Epithelial cell of proximal tubule (primary cell): ENCODE data around the gene PTGES3. TPM values are rescaled to one million over a fixed set of nuclear protein-coding genes. Genes with fewer than 3 reads are reported as not detected.

Source experiments
- DNase-seq: peaks from one replicate; pipeline ENCODE4 v3.0.0-alpha.2; 2011; ENCODE audit warnings: low read depth
- H3K4me3 ChIP-seq: 2 replicates; pipeline ENCODE4 v1.5.1; 2011; ENCODE audit warnings: low read depth, mild to moderate bottlenecking, low read length
- total RNA-seq: library from RNA; depleted of rRNA; stranded (reverse); fragments of >200 nt; gene quantifications from 2 replicates; pipeline ENCODE4 v1.2.3, GENCODE V29; 2015
- TF ChIP-seq, protein P1 (sequence below): conservative IDR thresholded peaks from 2 replicates; pipeline ENCODE4 v1.5.1; 2012; ENCODE audit warnings: low read depth, mild to moderate bottlenecking, low read length

The PTGES3 gene
- total RNA-seq, 1 donor from 2014 or later: 110 TPM

DNA sequence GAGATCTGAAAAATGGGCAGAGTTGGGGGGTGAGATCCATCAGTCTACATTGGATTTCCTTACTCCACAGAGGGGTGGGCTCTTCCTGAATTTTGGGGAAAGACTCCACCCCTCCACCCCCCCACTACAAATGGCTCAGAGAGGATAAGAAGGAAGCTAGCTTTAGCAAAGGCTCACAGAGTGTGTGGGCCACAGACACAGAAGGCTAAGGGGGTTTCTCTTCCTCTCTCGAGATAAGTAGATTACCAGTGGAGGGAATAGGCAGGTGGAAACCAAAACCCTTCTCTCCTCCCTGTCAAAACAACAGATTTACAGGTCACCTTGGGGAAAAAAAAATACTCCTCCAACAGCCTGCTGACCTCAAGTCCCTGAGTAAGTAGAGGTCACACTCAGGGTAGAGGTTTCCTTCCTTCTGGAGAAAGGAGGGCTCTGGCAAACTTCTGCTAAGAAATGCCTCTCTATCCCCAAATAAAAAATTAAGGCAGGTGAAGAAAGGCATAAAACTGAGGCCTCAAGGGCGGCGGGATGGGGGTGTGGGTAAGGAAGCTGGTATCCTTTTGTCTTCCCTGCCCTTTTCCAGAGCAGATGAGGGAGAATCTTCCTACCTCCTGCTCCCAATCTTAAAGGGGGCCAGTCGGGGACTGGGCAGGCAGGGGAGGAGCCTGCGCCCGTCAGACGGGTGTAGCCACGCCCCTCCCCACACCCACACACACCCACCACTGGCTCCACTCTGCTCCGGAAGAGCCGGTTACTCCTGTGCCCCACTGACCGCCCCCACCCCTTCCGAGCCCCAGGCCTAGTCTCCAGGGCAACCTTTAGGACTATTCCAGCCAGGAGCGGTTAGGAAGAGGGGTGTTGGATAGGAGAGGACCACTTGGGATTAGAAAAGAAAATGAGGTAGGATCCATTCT lies 56.0 kb downstream of the PTGES3 start:
- DNase-seq: no peak
- H3K4me3 ChIP-seq: peak overlapping the region; percentile 97
- TF ChIP-seq, protein P1, sequence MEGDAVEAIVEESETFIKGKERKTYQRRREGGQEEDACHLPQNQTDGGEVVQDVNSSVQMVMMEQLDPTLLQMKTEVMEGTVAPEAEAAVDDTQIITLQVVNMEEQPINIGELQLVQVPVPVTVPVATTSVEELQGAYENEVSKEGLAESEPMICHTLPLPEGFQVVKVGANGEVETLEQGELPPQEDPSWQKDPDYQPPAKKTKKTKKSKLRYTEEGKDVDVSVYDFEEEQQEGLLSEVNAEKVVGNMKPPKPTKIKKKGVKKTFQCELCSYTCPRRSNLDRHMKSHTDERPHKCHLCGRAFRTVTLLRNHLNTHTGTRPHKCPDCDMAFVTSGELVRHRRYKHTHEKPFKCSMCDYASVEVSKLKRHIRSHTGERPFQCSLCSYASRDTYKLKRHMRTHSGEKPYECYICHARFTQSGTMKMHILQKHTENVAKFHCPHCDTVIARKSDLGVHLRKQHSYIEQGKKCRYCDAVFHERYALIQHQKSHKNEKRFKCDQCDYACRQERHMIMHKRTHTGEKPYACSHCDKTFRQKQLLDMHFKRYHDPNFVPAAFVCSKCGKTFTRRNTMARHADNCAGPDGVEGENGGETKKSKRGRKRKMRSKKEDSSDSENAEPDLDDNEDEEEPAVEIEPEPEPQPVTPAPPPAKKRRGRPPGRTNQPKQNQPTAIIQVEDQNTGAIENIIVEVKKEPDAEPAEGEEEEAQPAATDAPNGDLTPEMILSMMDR: no peak

DNA sequence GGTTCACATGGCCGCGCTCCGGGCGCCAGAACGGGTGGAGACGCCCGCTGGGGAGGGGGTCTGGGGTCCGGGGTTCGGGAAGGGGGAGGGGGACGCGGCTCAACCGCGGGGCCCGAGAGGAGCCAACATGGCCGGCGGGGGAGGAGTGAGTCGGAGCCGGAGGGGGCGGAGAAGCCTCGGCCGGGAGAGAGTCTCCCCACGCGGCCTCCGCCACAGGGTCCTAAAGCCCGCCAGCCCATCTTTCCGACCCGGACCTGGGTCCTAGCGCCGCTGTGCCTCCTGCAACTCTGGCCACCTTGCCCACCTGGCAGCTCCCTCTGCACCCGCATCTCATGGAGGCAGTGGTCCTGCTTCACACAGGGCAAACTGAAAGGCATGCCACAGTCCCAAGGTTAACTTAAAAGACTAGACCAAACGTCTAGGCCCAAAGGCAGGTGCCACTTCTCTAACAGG lies 57.9 kb downstream of the PTGES3 start, which contains the start of gene BAZ2A:
BAZ2A (minus strand) TSS at position 147 of the 453 bp plus-strand sequence. CDS start 12,796 bp downstream, outside the sequence.
- peak within 1 kb of the TSS; percentile 67 for H3K4me3 ChIP-seq
- TF ChIP-seq, protein P1: no peak
- no peak for DNase-seq

DNA sequence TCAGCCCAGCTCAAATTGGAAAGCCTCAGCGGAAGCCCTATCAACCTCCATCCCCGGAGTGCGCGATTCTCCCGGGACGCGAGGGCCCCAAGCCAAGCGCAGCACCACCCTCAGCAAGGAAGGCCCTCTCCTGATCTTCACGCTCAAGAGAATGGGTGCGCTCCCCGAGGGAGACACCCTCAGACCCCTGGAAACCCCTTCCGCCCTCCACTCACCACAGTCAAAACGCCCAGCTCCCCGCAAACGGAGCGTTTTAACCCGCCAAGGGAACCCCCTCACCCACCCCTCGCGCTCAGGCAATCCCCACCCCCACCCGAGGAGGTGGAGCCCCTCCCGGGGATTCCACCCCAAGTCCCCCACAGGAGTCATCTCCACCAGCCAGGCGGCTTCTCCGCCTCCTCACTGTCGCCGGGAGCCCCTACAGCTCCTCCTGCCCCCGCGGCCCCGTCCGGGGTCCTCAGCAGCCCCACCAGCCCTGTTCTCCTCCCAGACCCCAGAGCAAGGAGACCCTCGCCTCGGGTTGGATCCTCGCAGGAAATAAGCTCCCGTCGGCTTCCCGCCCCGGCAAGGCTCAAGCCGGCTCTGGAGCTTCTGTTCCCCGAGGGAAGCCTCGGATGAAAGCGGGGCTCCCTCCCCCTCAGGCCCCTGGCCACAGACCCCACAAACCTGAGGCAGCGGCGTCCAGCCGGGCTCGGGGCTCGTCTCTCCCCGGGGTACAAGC lies 58.5 kb downstream of the PTGES3 start:
- DNase-seq: no peak
- TF ChIP-seq, protein P1: no peak

DNA sequence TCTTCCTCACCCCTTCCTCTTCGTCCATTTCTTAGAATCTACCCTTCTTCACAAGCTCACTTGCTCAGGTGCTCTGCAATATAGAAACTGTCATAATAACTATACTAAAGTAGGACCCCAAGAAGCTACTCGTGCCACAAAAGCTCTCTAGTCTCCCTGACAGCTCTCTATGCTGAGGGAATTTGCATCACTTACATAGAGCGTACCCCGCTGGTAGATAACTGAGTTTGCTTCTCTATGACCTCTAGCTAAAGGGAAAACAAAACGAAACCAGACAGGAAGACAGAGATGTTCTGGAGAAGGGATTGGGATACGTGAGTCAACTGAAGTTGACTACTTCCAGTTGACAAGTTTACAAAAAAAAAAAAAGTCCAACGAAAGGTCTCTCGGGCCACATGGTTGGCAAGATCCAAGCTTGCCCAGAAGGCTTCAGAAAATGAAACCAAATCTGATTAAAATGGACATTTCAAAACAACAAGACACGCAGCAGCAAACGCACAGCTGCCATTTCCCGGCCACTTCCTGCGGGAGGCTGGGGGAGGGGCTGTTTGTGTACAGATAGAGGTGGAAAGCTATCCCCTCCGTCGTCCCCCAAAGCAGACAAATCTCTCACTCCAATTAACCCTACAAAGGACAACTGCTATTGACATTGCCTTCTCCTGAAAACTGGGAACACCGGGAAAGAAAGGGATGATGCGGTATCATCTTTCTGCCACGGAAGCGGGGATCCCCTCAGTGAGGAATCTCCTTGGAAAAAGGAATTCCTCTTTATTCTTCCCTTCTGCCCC lies 59.2 kb downstream of the PTGES3 start:
- no peak for DNase-seq
- TF ChIP-seq, protein P1: no peak
- peak overlapping the region; percentile 67 for H3K4me3 ChIP-seq

More for the DNA sequence above, 58.5 kb downstream of the PTGES3 start:
- peak overlapping the region; percentile 67 for H3K4me3 ChIP-seq

DNA sequence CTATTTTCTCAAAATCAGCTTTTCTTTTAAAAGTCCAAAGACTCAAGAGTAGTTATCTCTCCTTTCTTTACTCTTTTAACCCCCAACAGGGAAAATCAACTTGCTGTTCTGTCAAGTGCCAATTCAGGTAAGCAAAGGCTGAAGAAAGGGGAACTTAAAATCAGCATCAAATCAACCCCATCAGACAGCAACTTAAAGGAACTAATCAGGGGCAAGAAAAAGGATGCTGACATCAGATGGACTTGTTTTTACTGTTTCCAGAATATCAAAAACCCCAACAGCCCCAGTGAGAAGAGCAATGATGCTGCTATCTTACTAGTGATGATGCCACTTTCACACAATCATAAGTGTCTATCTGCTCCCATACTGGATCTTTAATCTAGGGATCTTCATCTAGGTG lies 61.4 kb downstream of the PTGES3 start:
- H3K4me3 ChIP-seq: no peak overlapping the region
- no peak for DNase-seq
- TF ChIP-seq, protein P1: no peak

DNA sequence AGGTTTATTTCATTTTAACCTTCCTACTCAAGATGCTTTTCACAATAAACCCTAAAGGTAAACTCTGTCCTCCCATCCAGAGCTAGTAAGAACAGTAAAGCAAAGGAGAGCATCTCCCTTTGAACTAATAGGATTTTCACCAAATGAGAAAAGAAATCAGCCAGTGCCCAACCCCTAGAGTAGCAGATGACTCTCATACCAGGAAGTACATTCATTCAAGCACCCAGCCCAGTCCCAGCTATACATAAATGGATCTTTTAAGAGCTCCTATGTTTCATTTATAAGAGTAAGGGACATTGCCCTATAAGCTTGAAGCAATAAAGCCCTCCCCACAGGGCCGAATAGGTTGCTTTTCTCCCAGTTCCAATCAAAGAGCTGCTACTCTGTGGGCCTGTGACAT lies 65.5 kb downstream of the PTGES3 start:
- TF ChIP-seq, protein P1: no peak
- no peak overlapping the region for H3K4me3 ChIP-seq
- DNase-seq: no peak
